HepG2 (cell line): ENCODE results near the gene UQCR11. TPM values are rescaled to one million over a fixed set of nuclear protein-coding genes. Genes with fewer than 3 reads are reported as not detected.
A peak's percentile ranks its signal among the peaks of the same experiment; 100 is the strongest.

ENCODE experiments used
- CHD4 ChIP-seq: fragments of 200-600 bp; sonication (generic); IDR thresholded peaks from 2 replicates; pipeline ENCODE4 v1.7.0; 2017; ENCODE audit warnings: mild to moderate bottlenecking, low read length, borderline replicate concordance
- CREM ChIP-seq, 2 experiments: sonication (generic) in 1 of 2; formaldehyde crosslinking in 1 of 2; IDR thresholded peaks; 2 replicates each; pipeline versions ENCODE4 v1.4.0 to v1.6.1; 2016 to 2020; ENCODE audit warnings: antibody characterized with exemption in 1 of 2, mild to moderate bottlenecking in 1 of 2, missing genetic modification reagents in 1 of 2
- DMAP1 ChIP-seq: IDR thresholded peaks from 2 replicates; pipeline ENCODE4 v1.6.1; 2016
- FLYWCH1 ChIP-seq: sonication (generic); formaldehyde crosslinking; IDR thresholded peaks from 2 replicates; pipeline ENCODE4 v1.8.1; 2023; ENCODE audit warnings: mild to moderate bottlenecking, missing genetic modification reagents
- IRF9 ChIP-seq: sonication (generic); formaldehyde crosslinking; IDR thresholded peaks from 2 replicates; pipeline ENCODE4 v1.8.0; 2022; ENCODE audit warnings: missing genetic modification reagents, mild to moderate bottlenecking, borderline replicate concordance
- MYPOP ChIP-seq: sonication (generic); formaldehyde crosslinking; IDR thresholded peaks from 2 replicates; pipeline ENCODE4 v1.8.1; 2023; ENCODE audit warnings: mild to moderate bottlenecking, moderate library complexity, missing genetic modification reagents
- RARA ChIP-seq: IDR thresholded peaks from 2 replicates; pipeline ENCODE4 v1.6.1; 2016; ENCODE audit warnings: missing genetic modification reagents, missing compliant biosample characterization
- RBAK ChIP-seq: sonication (generic); formaldehyde crosslinking; IDR thresholded peaks from 2 replicates; pipeline ENCODE4 v1.5.1; 2020; ENCODE audit warnings: mild to moderate bottlenecking, missing genetic modification reagents
- SSRP1 ChIP-seq: IDR thresholded peaks from 2 replicates; pipeline ENCODE4 v1.6.1; 2016; ENCODE audit warnings: control low read depth
- TOE1 ChIP-seq: sonication (generic); formaldehyde crosslinking; IDR thresholded peaks from 2 replicates; pipeline ENCODE4 v1.4.0; 2020; ENCODE audit warnings: mild to moderate bottlenecking, missing genetic modification reagents
- ZKSCAN8 ChIP-seq: IDR thresholded peaks from 2 replicates; pipeline ENCODE4 v1.6.1; 2016; ENCODE audit warnings: borderline replicate concordance, missing genetic modification reagents, missing compliant biosample characterization
- ZNF205 ChIP-seq: IDR thresholded peaks from 2 replicates; pipeline ENCODE4 v1.6.1; 2018; ENCODE audit warnings: missing biosample characterization, missing genetic modification reagents
- ZNF225 ChIP-seq: sonication (generic); formaldehyde crosslinking; IDR thresholded peaks from 2 replicates; pipeline ENCODE4 v1.4.0; 2020; ENCODE audit warnings: mild to moderate bottlenecking, missing genetic modification reagents
- ZNF235 ChIP-seq: sonication (generic); formaldehyde crosslinking; IDR thresholded peaks from 2 replicates; pipeline ENCODE4 v1.8.1; 2023; ENCODE audit warnings: mild to moderate bottlenecking, missing genetic modification reagents, borderline replicate concordance
- ZNF367 ChIP-seq: sonication (generic); formaldehyde crosslinking; IDR thresholded peaks from 2 replicates; pipeline ENCODE4 v1.4.0; 2020; ENCODE audit warnings: missing genetic modification reagents, borderline replicate concordance
- ZNF546 ChIP-seq: sonication (generic); formaldehyde crosslinking; conservative IDR thresholded peaks from 2 replicates; pipeline ENCODE4 v1.8.1; 2023; ENCODE audit warnings: mild to moderate bottlenecking, missing genetic modification reagents
- ZNF609 ChIP-seq: sonication (generic); formaldehyde crosslinking; IDR thresholded peaks from 2 replicates; pipeline ENCODE4 v1.4.0; 2020; ENCODE audit warnings: mild to moderate bottlenecking, missing genetic modification reagents, borderline replicate concordance
- ZNF652 ChIP-seq: IDR thresholded peaks from 2 replicates; pipeline ENCODE4 v1.6.1; 2016; ENCODE audit warnings: low read depth, borderline replicate concordance
- ZNF710 ChIP-seq: sonication (generic); formaldehyde crosslinking; IDR thresholded peaks from 2 replicates; pipeline ENCODE4 v1.5.0; 2020; ENCODE audit warnings: mild to moderate bottlenecking, missing genetic modification reagents, borderline replicate concordance
- ZNF772 ChIP-seq: sonication (generic); formaldehyde crosslinking; IDR thresholded peaks from 2 replicates; pipeline ENCODE4 v1.5.0; 2020; ENCODE audit warnings: mild to moderate bottlenecking, missing genetic modification reagents
- ZNF782 ChIP-seq: sonication (generic); formaldehyde crosslinking; IDR thresholded peaks from 2 replicates; pipeline ENCODE4 v1.4.0; 2020; ENCODE audit warnings: missing genetic modification reagents, mild to moderate bottlenecking, borderline replicate concordance
- ZNF792 ChIP-seq: IDR thresholded peaks from 2 replicates; pipeline ENCODE4 v1.6.1; 2016
- polyA plus RNA-seq, 8 experiments: library from polyadenylated mRNA; depleted of rRNA in 3 of 8; stranded (reverse) in 7 of 8; unstranded in 1 of 8; fragments of >200 nt; fragmentation: Illumina TruSeq in 4 of 8; extraction: Trizol in 4 of 8; gene quantifications; 2 replicates each; pipeline versions ENCODE4 v1.2.1 to v1.2.3, GENCODE V29; 2011 to 2016; ENCODE audit warnings: low read depth in 4 of 8, missing spikeins in 1 of 8, mixed read lengths in 1 of 8; ENCODE audit not compliant: insufficient read depth in 1 of 8
- total RNA-seq, 5 experiments: library from RNA; depleted of rRNA; stranded (reverse); fragments of >200 nt; fragmentation: Illumina TruSeq; extraction: Trizol; gene quantifications; 2 replicates each; pipeline ENCODE4 v1.2.3, GENCODE V29; 2016; ENCODE audit warnings: low read depth in 1 of 5

Gene UQCR11
- total and polyA plus RNA-seq, 2 of the 13 experiments (the other 11 are each of a cell fraction or from before 2014, with no cell fraction given) = 125 to 214 TPM

GRCh38 chr19:1652471-1653299 is 47.4 kb upstream of the UQCR11 start, which contains the start of gene TCF3 (continued):
- no peak for TF ChIP-seq ZNF782 (CRISPR knock-in tag)
- TF ChIP-seq CREM (IDR thresholded peaks at IDR 0.05) = peak; percentile 95
- peak; percentile 74 for TF ChIP-seq CREM (CRISPR knock-in tag; IDR thresholded peaks at IDR 0.05)
- no peak for TF ChIP-seq ZNF609 (CRISPR knock-in tag)
- peak; percentile 84 for TF ChIP-seq DMAP1 (CRISPR knock-in tag)
- TF ChIP-seq ZNF652 (CRISPR knock-in tag) = no peak
- TF ChIP-seq FLYWCH1 = no peak
- TF ChIP-seq ZKSCAN8 (CRISPR knock-in tag) = no peak
- no peak for TF ChIP-seq ZNF225 (CRISPR knock-in tag)
- TF ChIP-seq MYPOP = peak; percentile 65; the same call in 1 of the 2 replicates
- TF ChIP-seq ZNF772 (CRISPR knock-in tag) = 0 out of 2 replicates have a peak, but pooled peaks have one; percentile 2
- no peak for TF ChIP-seq ZNF205 (CRISPR knock-in tag)
- no peak for TF ChIP-seq ZNF792 (CRISPR knock-in tag)
- TF ChIP-seq SSRP1 (CRISPR knock-in tag) = no peak
- TF ChIP-seq CHD4 = no peak
- TF ChIP-seq RARA = no peak; the same call in 1 of the 2 replicates
- no peak for TF ChIP-seq TOE1 (CRISPR knock-in tag)
- TF ChIP-seq ZNF546 (CRISPR knock-in tag) = no peak
- no peak for TF ChIP-seq IRF9 (CRISPR knock-in tag)
- no peak for TF ChIP-seq RBAK (CRISPR knock-in tag)
- TF ChIP-seq ZNF367 = no peak
- no peak for TF ChIP-seq ZNF235 (CRISPR knock-in tag)
- TF ChIP-seq ZNF710 (CRISPR knock-in tag) = no peak
